ENCODE measurements around the gene RBM4B. TPM values are rescaled to one million over a fixed set of nuclear protein-coding genes. Genes with fewer than 3 reads are reported as not detected.

Gene RBM4B, protein sequence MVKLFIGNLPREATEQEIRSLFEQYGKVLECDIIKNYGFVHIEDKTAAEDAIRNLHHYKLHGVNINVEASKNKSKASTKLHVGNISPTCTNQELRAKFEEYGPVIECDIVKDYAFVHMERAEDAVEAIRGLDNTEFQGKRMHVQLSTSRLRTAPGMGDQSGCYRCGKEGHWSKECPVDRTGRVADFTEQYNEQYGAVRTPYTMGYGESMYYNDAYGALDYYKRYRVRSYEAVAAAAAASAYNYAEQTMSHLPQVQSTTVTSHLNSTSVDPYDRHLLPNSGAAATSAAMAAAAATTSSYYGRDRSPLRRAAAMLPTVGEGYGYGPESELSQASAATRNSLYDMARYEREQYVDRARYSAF
- 21.5 to 23.4 TPM (median 23.1 TPM) in 5 replicates for total RNA-seq (2022; extraction: Qiagen RNA extraction; ENCODE audit: low read depth)

DNA sequence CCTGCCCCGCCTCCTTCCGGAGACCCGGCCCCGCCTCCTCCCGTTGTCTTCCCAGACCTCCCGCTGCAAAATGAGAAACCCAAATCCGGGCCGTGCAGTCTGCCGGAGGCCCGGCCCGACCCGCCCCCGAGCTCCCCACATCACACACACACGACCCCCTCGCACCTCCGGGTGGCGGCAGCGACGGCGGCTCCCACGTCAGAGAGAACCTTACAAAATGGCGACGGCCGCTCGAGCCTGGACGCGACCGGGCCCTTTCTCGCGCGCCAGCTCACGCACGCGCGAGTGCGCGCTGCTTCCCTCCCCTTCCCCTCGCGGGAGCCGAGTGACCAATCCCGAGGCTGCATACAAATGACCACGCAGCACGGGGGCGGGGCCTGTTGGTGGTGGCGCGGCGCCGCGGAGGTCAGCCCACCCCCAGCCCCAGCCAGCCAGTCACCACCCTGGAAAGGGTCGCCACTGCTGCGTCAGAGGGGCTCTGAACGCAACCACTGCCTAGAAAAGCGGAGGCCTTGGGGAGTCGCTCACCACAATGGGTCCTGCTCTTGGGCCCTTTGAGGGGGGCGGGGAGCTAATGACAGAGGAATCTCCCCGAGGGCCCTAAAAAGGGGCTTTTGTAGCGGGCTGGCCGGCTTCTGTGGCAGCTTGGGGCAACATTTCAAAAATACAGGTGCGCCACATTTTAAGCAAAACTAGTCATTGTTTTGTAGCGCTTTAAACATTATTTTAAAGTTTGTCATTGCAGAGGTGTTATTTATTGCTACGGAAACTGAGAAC is at the start of gene RBM4B:
RBM4B (minus strand) TSS at position 289 of the 777 bp plus-strand sequence. CDS start 808 bp downstream, outside the sequence.

DNA sequence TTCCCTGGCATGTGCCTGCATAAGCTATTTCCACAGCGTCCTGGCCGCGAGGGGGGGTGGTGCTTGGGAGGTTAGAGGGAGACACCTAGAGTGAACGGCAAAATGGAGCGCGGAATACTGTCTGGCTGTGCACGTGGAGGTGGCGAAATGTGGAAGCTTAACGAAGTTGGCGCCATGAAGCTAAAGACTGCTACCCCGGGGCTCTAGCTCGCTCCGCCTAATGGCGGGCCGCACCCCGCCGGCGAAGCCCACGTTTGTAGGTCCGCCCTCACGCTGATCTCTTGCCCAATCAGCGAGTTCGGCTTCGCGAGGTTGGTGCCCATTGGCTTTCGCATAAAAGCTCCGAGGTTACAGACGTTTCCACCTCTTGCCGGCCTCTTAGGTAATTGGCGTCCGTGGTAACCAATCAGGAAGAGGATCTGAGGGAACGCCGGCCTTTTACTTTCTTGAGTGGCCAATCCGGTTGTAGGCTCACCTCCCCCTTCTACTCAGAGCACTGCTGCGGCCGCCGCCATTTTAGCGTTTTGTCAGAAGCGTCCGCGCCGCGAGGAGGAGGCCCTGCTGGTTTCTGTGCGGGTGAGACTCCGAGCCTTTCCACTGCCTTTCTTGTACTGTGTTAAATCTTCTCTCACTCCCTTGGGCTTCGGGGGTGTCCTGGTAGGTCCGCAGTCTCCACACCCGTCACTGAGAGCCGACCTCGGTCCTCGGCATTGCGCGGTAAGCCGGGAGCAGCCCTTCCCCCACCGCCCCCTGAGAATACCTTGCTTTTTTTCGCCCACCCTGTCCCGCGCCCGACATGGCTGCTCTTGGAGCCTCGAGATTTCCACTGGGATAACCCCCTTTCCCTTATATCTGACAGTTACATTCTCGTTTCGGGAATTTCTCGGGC is 39.3 kb downstream of the RBM4B start, which contains the start of gene RBM4:
RBM4 (plus strand) TSS at position 527 of the 889 bp plus-strand sequence. CDS start 1,009 bp downstream, outside the sequence.

DNA sequence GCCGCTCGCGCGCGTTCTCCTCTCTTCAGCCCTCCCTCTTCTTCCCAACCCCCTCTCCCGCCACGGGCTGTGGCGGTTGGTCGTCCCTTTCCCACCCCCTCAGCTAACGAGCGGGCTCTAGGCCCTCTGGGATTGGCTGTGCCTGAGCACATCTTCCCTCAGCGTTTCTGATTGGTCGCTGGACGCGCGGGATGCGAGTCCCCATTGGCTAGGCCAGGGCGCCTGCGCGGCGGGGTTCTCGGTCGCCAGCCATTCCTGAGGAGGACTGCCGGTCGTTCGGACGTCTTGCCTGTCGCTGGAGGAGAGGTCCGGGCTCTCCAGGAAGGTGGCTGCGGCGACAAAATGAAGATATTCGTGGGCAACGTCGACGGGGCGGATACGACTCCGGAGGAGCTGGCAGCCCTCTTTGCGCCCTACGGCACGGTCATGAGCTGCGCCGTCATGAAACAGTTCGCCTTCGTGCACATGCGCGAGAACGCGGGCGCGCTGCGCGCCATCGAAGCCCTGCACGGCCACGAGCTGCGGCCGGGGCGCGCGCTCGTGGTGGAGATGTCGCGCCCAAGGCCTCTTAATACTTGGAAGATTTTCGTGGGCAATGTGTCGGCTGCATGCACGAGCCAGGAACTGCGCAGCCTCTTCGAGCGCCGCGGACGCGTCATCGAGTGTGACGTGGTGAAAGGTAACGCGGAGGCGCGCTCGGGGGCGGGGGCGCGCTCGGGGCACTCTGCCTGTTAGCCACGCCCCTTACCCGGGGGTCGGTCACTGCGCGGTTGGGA is 61.1 kb downstream of the RBM4B start, which contains the start of gene RBM14:
RBM14 (plus strand) TSS at position 252 of the 776 bp plus-strand sequence; CDS start at position 343, 91 bp downstream.

Other genes starting within 250 kb of the RBM4B start
- gene MRPL11, start 239.0 kb downstream of the RBM4B start, total RNA-seq (2022; extraction: Qiagen RNA extraction; ENCODE audit: low read depth) = 82.6 to 118 TPM (median 108 TPM) in 5 replicates
- gene PELI3, start 211.0 kb downstream of the RBM4B start, total RNA-seq (2022; extraction: Qiagen RNA extraction; ENCODE audit: low read depth) = 4.2 to 6.4 TPM (median 4.6 TPM) in 5 replicates
- gene DPP3, start 197.5 kb downstream of the RBM4B start, total RNA-seq (2022; extraction: Qiagen RNA extraction; ENCODE audit: low read depth) = 47.5 to 58.9 TPM (median 55.8 TPM) in 5 replicates
- 7.7 to 11.2 TPM (median 9.1 TPM) in 5 replicates for gene BBS1, start 167.3 kb downstream of the RBM4B start, total RNA-seq (2022; extraction: Qiagen RNA extraction; ENCODE audit: low read depth)
- 7.1 to 14.3 TPM (median 12.0 TPM) in 5 replicates for gene ZDHHC24, start 131.8 kb downstream of the RBM4B start, total RNA-seq (2022; extraction: Qiagen RNA extraction; ENCODE audit: low read depth)
- gene ACTN3, start 131.0 kb downstream of the RBM4B start, total RNA-seq (2022; extraction: Qiagen RNA extraction; ENCODE audit: low read depth) = 0.01 TPM in 1 of 5 replicates, not detected in the others
- gene CTSF, start 109.3 kb downstream of the RBM4B start, total RNA-seq (2022; extraction: Qiagen RNA extraction; ENCODE audit: low read depth) = 28.6 to 39.6 TPM (median 34.1 TPM) in 5 replicates
- 0.51 to 0.89 TPM (median 0.69 TPM) in 5 replicates for gene CCDC87, start 84.8 kb downstream of the RBM4B start, total RNA-seq (2022; extraction: Qiagen RNA extraction; ENCODE audit: low read depth)
- 24.2 to 30.2 TPM (median 26.9 TPM) in 5 replicates for gene CCS, start 84.7 kb downstream of the RBM4B start, total RNA-seq (2022; extraction: Qiagen RNA extraction; ENCODE audit: low read depth)
- 62.2 to 81.0 TPM (median 71.8 TPM) in 5 replicates for gene RBM14, start 61.3 kb downstream of the RBM4B start, total RNA-seq (2022; extraction: Qiagen RNA extraction; ENCODE audit: low read depth)
- 132 to 153 TPM (median 141 TPM) in 5 replicates for gene RBM4, start 39.2 kb downstream of the RBM4B start, total RNA-seq (2022; extraction: Qiagen RNA extraction; ENCODE audit: low read depth)
- gene SPTBN2, start 51.3 kb upstream of the RBM4B start, total RNA-seq (2022; extraction: Qiagen RNA extraction; ENCODE audit: low read depth) = 7.6 to 14.1 TPM (median 9.9 TPM) in 5 replicates
- 31.2 to 47.7 TPM (median 47.5 TPM) in 5 replicates for gene RCE1, start 165.6 kb upstream of the RBM4B start, total RNA-seq (2022; extraction: Qiagen RNA extraction; ENCODE audit: low read depth)
- gene LRFN4, start 179.2 kb upstream of the RBM4B start, total RNA-seq (2022; extraction: Qiagen RNA extraction; ENCODE audit: low read depth) = 56.1 to 79.0 TPM (median 67.9 TPM) in 5 replicates

Measured in A549 treated with CpdA at 1 μM for 4 hours (cell line).